Stomach (tissue), 4 donors: ENCODE results near the gene CCDC88C.

Experiments used
- EP300 ChIP-seq: sonication (generic); formaldehyde crosslinking; IDR thresholded peaks from one replicate; pipeline ENCODE4 v1.6.1; 2017; ENCODE audit warnings: antibody characterized with exemption
- POLR2A ChIP-seq, 4 donors: fragments of 450-650 bp; IDR thresholded peaks; one replicate each; pipeline ENCODE4 v1.6.1; 2016; ENCODE audit warnings: antibody characterized with exemption in 4 of 4, control low read depth in 2 of 4, mild to moderate bottlenecking in 1 of 4, moderate library complexity in 1 of 4
- POLR2AphosphoS5 ChIP-seq, 3 donors: sonication (generic); formaldehyde crosslinking; IDR thresholded peaks; one replicate each; pipeline ENCODE4 v1.6.1; 2016; ENCODE audit warnings: antibody characterized with exemption in 3 of 3
- TF ChIP-seq, protein P1 (sequence below), 7 experiments: fragments of 450-650 bp in 4 of 7; fragments of 200-600 bp in 3 of 7; sonication (generic) in 3 of 7; IDR thresholded peaks; one replicate each; pipeline ENCODE4 v1.5.1; 2016 to 2019; ENCODE audit warnings: antibody characterized with exemption in 7 of 7, control low read depth in 2 of 7, mild to moderate bottlenecking in 1 of 7

DNA sequence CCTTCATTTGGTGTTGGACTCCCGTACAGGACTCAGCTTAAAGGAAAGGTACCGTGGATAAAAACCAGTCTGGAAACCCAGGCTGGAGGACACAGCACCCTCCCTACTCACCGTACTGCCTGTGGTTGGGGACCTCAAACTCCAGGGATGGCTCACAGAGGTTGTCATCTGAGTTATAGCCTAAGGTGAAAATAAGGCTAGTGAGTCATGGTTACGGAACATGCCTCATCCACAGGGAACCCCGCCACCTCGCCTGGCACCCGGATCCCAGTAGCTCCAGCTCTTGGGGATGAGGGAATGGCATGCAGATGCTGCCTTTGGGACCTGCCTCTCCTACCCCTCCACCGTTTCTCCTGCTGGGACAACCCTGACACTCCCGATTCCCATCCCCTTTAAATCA, 136.3 kb downstream of the CCDC88C start:
- TF ChIP-seq, protein P1, sequence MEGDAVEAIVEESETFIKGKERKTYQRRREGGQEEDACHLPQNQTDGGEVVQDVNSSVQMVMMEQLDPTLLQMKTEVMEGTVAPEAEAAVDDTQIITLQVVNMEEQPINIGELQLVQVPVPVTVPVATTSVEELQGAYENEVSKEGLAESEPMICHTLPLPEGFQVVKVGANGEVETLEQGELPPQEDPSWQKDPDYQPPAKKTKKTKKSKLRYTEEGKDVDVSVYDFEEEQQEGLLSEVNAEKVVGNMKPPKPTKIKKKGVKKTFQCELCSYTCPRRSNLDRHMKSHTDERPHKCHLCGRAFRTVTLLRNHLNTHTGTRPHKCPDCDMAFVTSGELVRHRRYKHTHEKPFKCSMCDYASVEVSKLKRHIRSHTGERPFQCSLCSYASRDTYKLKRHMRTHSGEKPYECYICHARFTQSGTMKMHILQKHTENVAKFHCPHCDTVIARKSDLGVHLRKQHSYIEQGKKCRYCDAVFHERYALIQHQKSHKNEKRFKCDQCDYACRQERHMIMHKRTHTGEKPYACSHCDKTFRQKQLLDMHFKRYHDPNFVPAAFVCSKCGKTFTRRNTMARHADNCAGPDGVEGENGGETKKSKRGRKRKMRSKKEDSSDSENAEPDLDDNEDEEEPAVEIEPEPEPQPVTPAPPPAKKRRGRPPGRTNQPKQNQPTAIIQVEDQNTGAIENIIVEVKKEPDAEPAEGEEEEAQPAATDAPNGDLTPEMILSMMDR (IDR thresholded peaks at IDR 0.05): no peak
- TF ChIP-seq POLR2A (IDR thresholded peaks at IDR 0.05) (no peak), POLR2AphosphoS5 (IDR thresholded peaks at IDR 0.05) (no peak), EP300 (no peak)
